ENCODE data around the gene DPEP3. TPM values are rescaled to one million over a fixed set of nuclear protein-coding genes. Genes with fewer than 3 reads are reported as not detected.

The DPEP3 gene, protein sequence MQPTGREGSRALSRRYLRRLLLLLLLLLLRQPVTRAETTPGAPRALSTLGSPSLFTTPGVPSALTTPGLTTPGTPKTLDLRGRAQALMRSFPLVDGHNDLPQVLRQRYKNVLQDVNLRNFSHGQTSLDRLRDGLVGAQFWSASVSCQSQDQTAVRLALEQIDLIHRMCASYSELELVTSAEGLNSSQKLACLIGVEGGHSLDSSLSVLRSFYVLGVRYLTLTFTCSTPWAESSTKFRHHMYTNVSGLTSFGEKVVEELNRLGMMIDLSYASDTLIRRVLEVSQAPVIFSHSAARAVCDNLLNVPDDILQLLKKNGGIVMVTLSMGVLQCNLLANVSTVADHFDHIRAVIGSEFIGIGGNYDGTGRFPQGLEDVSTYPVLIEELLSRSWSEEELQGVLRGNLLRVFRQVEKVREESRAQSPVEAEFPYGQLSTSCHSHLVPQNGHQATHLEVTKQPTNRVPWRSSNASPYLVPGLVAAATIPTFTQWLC
- polyA plus RNA-seq (2011; rRNA removed) (not detected in 2 replicates), polyA minus RNA-seq (2011; rRNA and poly(A)+ RNA removed) (not detected in 2 replicates)

DNA sequence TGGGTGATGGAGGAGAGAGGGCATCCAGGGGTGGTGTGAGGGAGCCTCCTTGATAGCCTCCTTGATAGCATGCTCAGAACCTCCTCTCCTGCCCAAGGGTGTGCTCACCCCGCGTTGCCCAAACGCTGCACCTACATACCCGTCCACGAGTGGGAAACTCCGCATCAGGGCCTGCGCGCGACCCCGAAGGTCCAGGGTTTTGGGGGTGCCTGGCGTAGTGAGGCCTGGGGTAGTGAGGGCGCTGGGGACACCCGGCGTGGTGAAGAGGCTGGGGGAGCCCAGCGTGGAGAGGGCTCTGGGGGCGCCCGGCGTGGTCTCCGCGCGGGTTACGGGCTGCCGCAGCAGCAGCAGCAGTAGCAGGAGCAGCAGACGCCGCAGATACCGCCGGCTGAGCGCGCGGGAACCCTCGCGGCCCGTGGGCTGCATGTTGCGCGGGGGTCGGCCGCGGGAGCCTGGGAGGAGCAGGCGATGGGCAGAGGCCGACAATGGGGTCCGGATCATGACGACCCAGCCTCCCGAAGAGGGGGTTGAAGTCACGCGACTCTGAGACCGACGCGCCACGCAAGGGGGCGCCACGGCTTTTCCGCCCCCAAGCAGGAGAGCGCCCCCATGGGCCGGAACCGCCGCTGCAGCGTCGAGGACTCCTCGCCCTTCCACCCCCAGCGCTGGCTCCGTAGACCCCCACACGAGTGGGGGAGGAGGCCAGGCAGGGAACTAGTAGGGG, at the start of gene DPEP3:
TSS of gene DPEP3 (minus strand) at position 545 of the 724 bp plus-strand sequence. CDS start at position 426, 119 bp downstream.
- peak; percentile 32; the same call in 1 of the 2 replicates for TF ChIP-seq CTCF (IDR thresholded peaks at IDR 0.05; ENCODE audit: low read depth, low read length)
- Histone ChIP-seq H3K27ac (ENCODE audit: low read depth, low read length) (no peak within 1 kb of the TSS), H3K27me3 (ENCODE audit: control insufficient read depth, insufficient read depth, low read length) (peaks cover 20% of the 10 kb centered on the region), H3K4me3 (ENCODE audit: low read depth, low read length) (no peak within 1 kb of the TSS), H3K9me3 (ENCODE audit: control insufficient read depth, insufficient read depth, low read length) (no peaks in the 10 kb centered on the region; the same call in 1 of the 2 replicates)
- ChIA-PET POLR2A (interaction anchor here (1.2 kb wide), 1 partner anchor 43 kb away, joined by 3 read pairs; the partner anchor contains the start of genes DDX28 and DUS2), CTCF (no interaction called here)
- no peak for DNase-seq (ENCODE audit: low read depth, low spot score)

- ChIA-PET CTCF (interaction anchor here (0.5 to 3.3 kb wide), 2 partner anchors 12 to 38 kb away, joined by 3 to 22 read pairs; no protein-coding TSS in a partner anchor), POLR2A (interaction anchor here (0.6 kb wide), 1 partner anchor 14 kb away, joined by 10 read pairs; no protein-coding TSS in a partner anchor)
- no peak for DNase-seq (ENCODE audit: low read depth, low spot score)
- no peak for TF ChIP-seq CTCF (IDR thresholded peaks at IDR 0.05; ENCODE audit: low read depth, low read length)
- Histone ChIP-seq H3K27ac (ENCODE audit: low read depth, low read length) (no peak overlapping the region), H3K9me3 (ENCODE audit: control insufficient read depth, insufficient read depth, low read length) (no peaks in the 10 kb centered on the region), H3K4me3 (ENCODE audit: low read depth, low read length) (no peak overlapping the region), H3K27me3 (ENCODE audit: control insufficient read depth, insufficient read depth, low read length) (no peaks in the 10 kb centered on the region)
These were observed 48.7 kb upstream of the DPEP3 start for GRCh38 chr16:68028996-68029395.

DNA sequence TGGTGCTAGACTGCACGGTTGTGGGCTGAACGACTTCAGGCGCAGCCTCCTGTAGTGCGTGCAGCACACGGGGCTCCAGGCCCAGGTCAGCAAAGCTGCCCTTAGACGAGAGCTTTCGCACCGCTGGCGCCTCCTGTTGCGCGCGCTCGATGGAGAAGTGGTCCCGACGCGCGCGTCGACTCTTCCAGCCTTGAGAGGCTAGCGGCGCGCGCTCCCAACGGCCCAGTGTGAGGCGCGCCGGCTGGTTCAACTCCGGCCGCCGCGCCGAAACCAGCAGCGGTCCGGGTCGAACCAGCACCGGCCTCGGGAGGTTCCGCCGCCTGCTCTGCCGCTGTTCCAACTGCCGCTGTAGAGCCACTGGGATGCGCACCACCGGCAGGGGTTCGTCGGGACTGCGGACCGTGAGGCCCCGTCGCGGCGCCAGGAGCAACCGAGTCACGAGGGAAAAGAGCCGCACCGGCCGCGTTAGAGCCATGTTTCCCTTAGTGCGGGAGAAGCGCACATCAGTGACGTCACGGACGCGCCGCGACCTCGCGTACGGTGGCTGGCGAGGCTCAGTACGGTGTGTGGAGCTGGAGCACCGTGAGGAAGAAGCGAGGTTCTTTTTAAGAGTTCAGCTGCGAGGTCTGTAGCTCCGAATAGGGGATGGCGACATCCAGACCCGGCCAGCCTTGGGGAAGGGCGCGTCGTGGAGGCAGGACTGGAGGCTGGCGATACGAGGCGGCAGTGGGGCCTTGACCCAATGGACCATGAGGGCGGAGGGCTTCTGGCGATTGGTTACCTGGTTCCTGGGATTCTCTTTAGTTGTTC, 42.6 kb upstream of the DPEP3 start, which contains the start of the genes DDX28 and DUS2:
TSS of gene DDX28 (minus strand) at position 505 of the 810 bp plus-strand sequence. CDS start at position 475, 30 bp downstream.
TSS of gene DUS2 (plus strand) at position 557 of the 810 bp plus-strand sequence. CDS start 14,740 bp downstream, outside the sequence.
- no peak for TF ChIP-seq CTCF (IDR thresholded peaks at IDR 0.05; ENCODE audit: low read depth, low read length)
- CTCF ChIA-PET = interaction anchor here (0.6 to 1.4 kb wide), 3 partner anchors 18 to 466 kb away, joined by 3 to 11 read pairs (median 3); no protein-coding TSS in a partner anchor
- H3K9me3 ChIP-seq (ENCODE audit: control insufficient read depth, insufficient read depth, low read length) = no peaks in the 10 kb centered on the region; the same call in 1 of the 2 replicates
- no peaks in the 10 kb centered on the region for H3K27me3 ChIP-seq (ENCODE audit: control insufficient read depth, insufficient read depth, low read length)
- peak; percentile 79 for DNase-seq (ENCODE audit: low read depth, low spot score)
- POLR2A ChIA-PET = interaction anchor here (0.6 to 1.8 kb wide), 9 partner anchors 9 to 63 kb away, joined by 3 to 9 read pairs (median 4); partner anchors contain the start of genes DPEP3 and NFATC3
- H3K4me3 ChIP-seq (ENCODE audit: low read depth, low read length) = peak within 1 kb of the TSS; percentile 98
- H3K27ac ChIP-seq (ENCODE audit: low read depth, low read length) = peak within 1 kb of the TSS; percentile 65

GRCh38 chr16:68022278-68022727, 42.0 kb upstream of the DPEP3 start:
- Histone ChIP-seq H3K27me3 (ENCODE audit: control insufficient read depth, insufficient read depth, low read length) (no peaks in the 10 kb centered on the region), H3K27ac (ENCODE audit: low read depth, low read length) (peak overlapping the region; percentile 65), H3K4me3 (ENCODE audit: low read depth, low read length) (peak overlapping the region; percentile 98), H3K9me3 (ENCODE audit: control insufficient read depth, insufficient read depth, low read length) (no peaks in the 10 kb centered on the region; the same call in 1 of the 2 replicates)
- no peak for DNase-seq (ENCODE audit: low read depth, low spot score)
- ChIA-PET POLR2A (interaction anchor here (0.7 to 1.8 kb wide), 3 partner anchors 18 to 63 kb away, joined by 4 to 5 read pairs (median 4); partner anchors contain the start of gene NFATC3), CTCF (interaction anchor here (1.0 to 1.4 kb wide), 3 partner anchors 18 to 206 kb away, joined by 3 to 11 read pairs (median 4); no protein-coding TSS in a partner anchor)
- TF ChIP-seq CTCF (IDR thresholded peaks at IDR 0.05; ENCODE audit: low read depth, low read length) = no peak
